Glutamatergic neuron (in vitro differentiated cells): ENCODE results near the gene RDH16. TPM values are rescaled to one million over a fixed set of nuclear protein-coding genes. Genes with fewer than 3 reads are reported as not detected.
"Not testable (repeated sequence)": the region's sequence is repeated elsewhere in the genome, so short reads cannot be mapped to it uniquely, and the experiment has no call there.

ENCODE experiments used
- DNase-seq: peaks from one replicate; pipeline ENCODE4 v3.0.0; 2022
- H3K27ac Mint-ChIP-seq: one replicate; pipeline ENCODE4 v1.8.0; 2020; ENCODE audit warnings: mild to moderate bottlenecking, mixed read lengths, inconsistent platforms; ENCODE audit not compliant: unreplicated experiment
- H3K27me3 Mint-ChIP-seq: one replicate; pipeline ENCODE4 v1.8.0; 2020; ENCODE audit warnings: mild to moderate bottlenecking, moderate library complexity, mixed read lengths, inconsistent platforms; ENCODE audit not compliant: unreplicated experiment
- H3K36me3 Mint-ChIP-seq: one replicate; pipeline ENCODE4 v1.8.0; 2020; ENCODE audit warnings: mild to moderate bottlenecking, mixed read lengths, inconsistent platforms; ENCODE audit not compliant: unreplicated experiment
- H3K4me1 Mint-ChIP-seq: one replicate; pipeline ENCODE4 v1.8.0; 2020; ENCODE audit warnings: mild to moderate bottlenecking, low read depth, mixed read lengths, inconsistent platforms; ENCODE audit not compliant: unreplicated experiment
- H3K4me3 Mint-ChIP-seq: one replicate; pipeline ENCODE4 v1.8.0; 2020; ENCODE audit warnings: mild to moderate bottlenecking, mixed read lengths, inconsistent platforms; ENCODE audit not compliant: unreplicated experiment
- H3K9me3 Mint-ChIP-seq: one replicate; pipeline ENCODE4 v1.8.0; 2020; ENCODE audit warnings: mild to moderate bottlenecking, moderate library complexity, mixed read lengths, inconsistent platforms; ENCODE audit not compliant: unreplicated experiment
- total RNA-seq: library from RNA; stranded (reverse); fragmentation: NEBNext Ultra II Directional; extraction: Animal tissue kit (Norgen Biotek cat#: 25700); gene quantifications from one replicate; pipeline ENCODE4 v1.2.1, GENCODE V29; 2021; ENCODE audit not compliant: unreplicated experiment
- TF ChIP-seq, protein P1 (sequence below): fragments of 200-600 bp; sonication (generic); IDR thresholded peaks from one replicate; pipeline ENCODE4 v1.5.0; 2021; ENCODE audit not compliant: partially characterized antibody, unreplicated experiment

The RDH16 gene
- total RNA-seq, 1 donor from 2014 or later: 0.74 TPM

DNA sequence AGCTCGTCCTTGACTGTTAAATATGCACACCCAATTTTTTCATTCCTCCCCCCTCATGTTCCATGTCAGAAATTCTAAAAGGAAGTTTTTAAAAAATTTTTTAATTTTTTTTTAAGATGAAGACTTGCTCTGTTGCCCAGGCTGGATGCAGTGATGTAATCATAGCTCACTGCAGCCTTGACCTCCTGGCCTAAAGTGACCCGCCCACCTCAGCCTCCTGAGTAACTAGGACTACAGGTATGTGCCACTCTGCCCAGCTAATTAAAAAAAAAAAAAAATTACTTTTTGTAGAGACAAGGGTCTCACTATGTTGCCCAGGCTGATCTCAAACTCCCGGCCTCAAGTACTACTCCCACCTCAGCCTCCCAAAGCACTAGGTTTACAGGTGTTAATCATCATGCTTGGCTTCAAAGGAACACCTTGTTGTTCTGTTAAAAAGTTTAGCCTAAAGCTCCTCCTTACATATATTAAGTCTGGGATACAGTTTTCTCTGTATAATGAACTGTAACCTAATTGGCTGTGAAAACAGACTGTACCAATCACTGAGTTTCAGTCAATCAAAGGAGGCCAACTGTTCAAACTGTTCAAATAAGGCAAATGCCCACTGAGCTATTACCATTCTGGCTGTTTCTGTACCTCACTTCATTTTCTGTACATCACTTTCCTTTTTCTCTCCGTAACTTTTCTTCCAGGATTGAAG lies 41.0 kb downstream of the RDH16 start:
- no peak overlapping the region for H3K4me3 Mint-ChIP-seq
- H3K9me3 Mint-ChIP-seq: no peaks in the 10 kb centered on the region
- TF ChIP-seq, protein P1, sequence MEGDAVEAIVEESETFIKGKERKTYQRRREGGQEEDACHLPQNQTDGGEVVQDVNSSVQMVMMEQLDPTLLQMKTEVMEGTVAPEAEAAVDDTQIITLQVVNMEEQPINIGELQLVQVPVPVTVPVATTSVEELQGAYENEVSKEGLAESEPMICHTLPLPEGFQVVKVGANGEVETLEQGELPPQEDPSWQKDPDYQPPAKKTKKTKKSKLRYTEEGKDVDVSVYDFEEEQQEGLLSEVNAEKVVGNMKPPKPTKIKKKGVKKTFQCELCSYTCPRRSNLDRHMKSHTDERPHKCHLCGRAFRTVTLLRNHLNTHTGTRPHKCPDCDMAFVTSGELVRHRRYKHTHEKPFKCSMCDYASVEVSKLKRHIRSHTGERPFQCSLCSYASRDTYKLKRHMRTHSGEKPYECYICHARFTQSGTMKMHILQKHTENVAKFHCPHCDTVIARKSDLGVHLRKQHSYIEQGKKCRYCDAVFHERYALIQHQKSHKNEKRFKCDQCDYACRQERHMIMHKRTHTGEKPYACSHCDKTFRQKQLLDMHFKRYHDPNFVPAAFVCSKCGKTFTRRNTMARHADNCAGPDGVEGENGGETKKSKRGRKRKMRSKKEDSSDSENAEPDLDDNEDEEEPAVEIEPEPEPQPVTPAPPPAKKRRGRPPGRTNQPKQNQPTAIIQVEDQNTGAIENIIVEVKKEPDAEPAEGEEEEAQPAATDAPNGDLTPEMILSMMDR: no peak
- no peaks in the 10 kb centered on the region for H3K36me3 Mint-ChIP-seq
- no peak overlapping the region for H3K27ac Mint-ChIP-seq
- H3K27me3 Mint-ChIP-seq: no peaks in the 10 kb centered on the region
- no peaks in the 10 kb centered on the region for H3K4me1 Mint-ChIP-seq
- DNase-seq: no peak

DNA sequence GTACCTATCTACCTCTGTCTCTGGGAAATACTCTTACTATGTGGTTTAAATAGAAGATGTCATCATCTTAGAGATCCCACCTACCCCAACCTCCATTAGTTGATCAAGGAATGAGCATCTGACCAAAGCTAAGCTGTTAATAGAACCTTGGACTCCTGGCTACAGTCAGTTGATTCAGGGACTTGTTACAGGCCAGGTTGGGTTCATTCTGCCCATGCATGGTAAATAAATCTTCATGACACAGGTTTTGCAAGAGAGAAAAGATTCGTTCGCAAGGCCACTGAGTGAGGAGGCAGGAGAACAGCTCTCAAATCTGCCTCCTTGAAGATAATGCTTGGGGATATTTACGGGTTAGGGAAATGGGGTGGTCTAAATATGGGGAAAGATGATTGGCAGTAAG lies 42.7 kb downstream of the RDH16 start:
- H3K4me3 Mint-ChIP-seq: no peak overlapping the region
- H3K27ac Mint-ChIP-seq: no peak overlapping the region
- H3K9me3 Mint-ChIP-seq: no peaks in the 10 kb centered on the region
- no peaks in the 10 kb centered on the region for H3K27me3 Mint-ChIP-seq
- TF ChIP-seq, protein P1: no peak
- no peaks in the 10 kb centered on the region for H3K36me3 Mint-ChIP-seq
- DNase-seq: no peak
- H3K4me1 Mint-ChIP-seq: no peaks in the 10 kb centered on the region

DNA sequence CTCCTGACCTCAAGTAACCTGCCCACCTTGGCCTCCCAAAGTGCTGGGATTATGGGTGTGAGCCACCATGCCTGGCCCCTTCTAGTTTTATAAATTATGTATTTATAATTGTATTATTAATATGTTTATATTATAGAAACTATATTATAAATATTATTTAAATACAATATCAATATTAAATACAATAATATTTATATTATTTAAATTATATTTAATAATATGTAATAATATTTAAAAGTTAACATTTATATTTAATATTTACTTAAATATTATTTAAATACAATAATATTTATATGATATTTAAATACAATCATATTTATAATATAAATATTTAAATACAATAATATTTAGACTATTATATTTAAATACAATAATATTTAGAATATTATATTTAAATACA lies 43.2 kb downstream of the RDH16 start:
- TF ChIP-seq, protein P1: no peak
- no peaks in the 10 kb centered on the region for H3K27me3 Mint-ChIP-seq

DNA sequence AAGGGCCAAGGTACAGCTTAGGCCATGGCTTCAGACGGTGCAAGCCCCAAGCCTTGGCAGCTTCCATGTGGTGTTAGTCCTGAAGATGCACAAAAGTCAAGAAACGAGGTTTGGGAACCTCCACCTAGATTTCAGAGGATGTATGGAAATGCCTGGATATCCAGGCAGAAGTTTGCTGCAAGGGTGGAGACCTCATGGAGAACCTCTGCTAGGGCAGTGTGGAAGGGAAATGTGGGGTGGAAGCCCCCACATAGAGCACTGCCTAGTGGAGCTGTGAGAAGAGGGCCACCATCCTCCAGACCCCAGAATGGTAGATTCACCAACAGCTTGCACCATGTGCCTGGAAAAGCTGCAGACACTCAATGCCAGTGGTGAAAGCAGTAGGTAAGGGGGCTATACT lies 48.0 kb downstream of the RDH16 start:
- not testable (repeated sequence) for H3K27ac Mint-ChIP-seq, H3K9me3 Mint-ChIP-seq, H3K27me3 Mint-ChIP-seq, H3K36me3 Mint-ChIP-seq, H3K4me3 Mint-ChIP-seq, H3K4me1 Mint-ChIP-seq, DNase-seq

More for the DNA sequence above, 43.2 kb downstream of the RDH16 start:
- DNase-seq: no peak
- Mint-ChIP-seq H3K9me3 (no peaks in the 10 kb centered on the region), H3K36me3 (no peaks in the 10 kb centered on the region), H3K4me1 (no peaks in the 10 kb centered on the region), H3K27ac (no peak overlapping the region), H3K4me3 (no peak overlapping the region)

DNA sequence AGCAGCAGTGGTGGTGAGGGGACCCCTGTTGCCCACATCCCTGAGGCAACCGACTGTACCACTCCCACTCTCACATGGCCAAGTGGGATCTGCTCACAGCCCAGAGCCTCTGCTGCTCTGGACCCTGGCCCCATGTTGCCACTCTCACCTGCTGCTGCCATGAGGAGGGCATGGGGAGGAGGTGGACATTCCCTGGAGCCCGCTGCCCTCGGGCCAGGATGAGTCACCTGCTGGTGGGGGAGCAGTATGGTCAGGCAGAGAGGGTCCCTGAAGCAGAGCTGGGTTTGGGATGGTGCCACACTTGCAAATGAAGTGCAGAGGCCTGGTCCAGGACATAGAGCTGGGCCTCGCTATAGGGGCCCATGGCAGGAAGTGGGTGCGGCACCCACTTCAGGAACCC lies 49.3 kb downstream of the RDH16 start:
- TF ChIP-seq, protein P1: no peak
- Mint-ChIP-seq H3K27ac (no peak overlapping the region), H3K4me3 (no peak overlapping the region), H3K9me3 (peaks cover 4% of the 10 kb centered on the region), H3K4me1 (no peaks in the 10 kb centered on the region), H3K36me3 (peaks cover 8% of the 10 kb centered on the region), H3K27me3 (peaks cover 1% of the 10 kb centered on the region)
- no peak for DNase-seq
